Mesothelial cell of epicardium (in vitro differentiated cells): ENCODE data around the gene TMEM82. TPM values are rescaled to one million over a fixed set of nuclear protein-coding genes. Genes with fewer than 3 reads are reported as not detected.

ENCODE experiments used
- DNase-seq, 2 experiments: peaks; one replicate each; pipeline ENCODE4 v3.0.0; 2021; ENCODE audit warnings: low spot score in 2 of 2; ENCODE audit not compliant: unreplicated experiment in 2 of 2
- H3K27ac Mint-ChIP-seq: 2 replicates; pipeline ENCODE4 v1.8.0; 2021; ENCODE audit warnings: mixed read lengths
- H3K27me3 Mint-ChIP-seq: 2 replicates; pipeline ENCODE4 v1.8.0; 2021; ENCODE audit warnings: low read depth, mixed read lengths
- H3K36me3 Mint-ChIP-seq: 2 replicates; pipeline ENCODE4 v1.8.0; 2021; ENCODE audit warnings: mixed read lengths
- H3K4me1 Mint-ChIP-seq: 2 replicates; pipeline ENCODE4 v1.8.0; 2021; ENCODE audit warnings: mixed read lengths
- H3K4me3 Mint-ChIP-seq: 2 replicates; pipeline ENCODE4 v1.8.0; 2021; ENCODE audit warnings: mild to moderate bottlenecking, moderate library complexity, mixed read lengths
- H3K9me3 Mint-ChIP-seq: 2 replicates; pipeline ENCODE4 v1.8.0; 2021; ENCODE audit warnings: mixed read lengths
- total RNA-seq: library from RNA; stranded (reverse); gene quantifications from 3 replicates; pipeline ENCODE4 v1.2.1, GENCODE V29; 2021
- TF ChIP-seq, protein P1 (sequence below): fragments of 200-600 bp; sonication (generic); IDR thresholded peaks from one replicate; pipeline ENCODE4 v1.5.0; 2021; ENCODE audit warnings: antibody characterized with exemption; ENCODE audit not compliant: unreplicated experiment

Gene TMEM82
- total RNA-seq, 1 donor from 2014 or later: not detected

DNA sequence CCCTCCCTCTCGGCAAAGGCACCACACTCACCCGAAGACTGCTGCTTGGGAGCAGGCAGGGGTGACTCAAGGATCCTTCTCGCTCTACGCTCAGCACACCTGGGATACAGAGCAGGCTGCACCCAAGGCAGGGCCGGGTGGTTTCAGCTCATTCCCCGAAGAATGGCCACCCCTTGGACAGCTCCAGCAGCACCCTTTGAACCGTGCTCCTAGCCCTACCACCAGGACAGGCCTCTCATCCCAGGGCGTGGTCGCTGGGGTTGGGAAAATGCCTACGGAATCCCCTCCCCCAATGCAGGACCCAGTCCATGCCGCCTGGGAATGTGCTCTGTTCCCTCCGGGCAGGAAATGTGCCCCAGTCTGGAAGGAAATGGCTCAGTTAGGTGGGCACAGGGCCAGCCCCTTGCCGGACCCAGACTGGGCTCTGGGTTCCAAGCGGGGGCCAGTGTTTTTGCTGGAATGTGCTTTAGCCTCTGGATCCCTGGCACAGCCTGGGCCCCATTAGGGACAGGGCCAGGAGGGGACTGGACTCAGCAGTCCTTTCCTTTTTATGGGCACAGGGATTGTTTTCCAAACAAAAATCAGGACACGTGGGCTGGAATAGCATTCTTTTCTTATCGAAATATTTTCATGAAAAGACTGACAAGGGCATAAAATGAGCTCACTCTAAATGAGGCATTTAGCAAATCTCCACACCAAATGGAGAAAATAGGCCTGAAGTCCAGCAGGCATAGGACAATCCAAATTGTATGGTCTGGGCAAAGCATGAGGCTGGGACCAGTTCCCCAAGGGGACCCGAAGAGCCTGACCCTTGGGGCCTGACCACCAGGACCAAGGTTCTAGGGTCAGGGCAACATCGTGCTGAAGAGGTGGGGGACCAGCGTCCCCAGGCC is 7.3 kb downstream of the TMEM82 start:
- no peak overlapping the region for H3K4me3 Mint-ChIP-seq
- no peak for DNase-seq
- TF ChIP-seq, protein P1, sequence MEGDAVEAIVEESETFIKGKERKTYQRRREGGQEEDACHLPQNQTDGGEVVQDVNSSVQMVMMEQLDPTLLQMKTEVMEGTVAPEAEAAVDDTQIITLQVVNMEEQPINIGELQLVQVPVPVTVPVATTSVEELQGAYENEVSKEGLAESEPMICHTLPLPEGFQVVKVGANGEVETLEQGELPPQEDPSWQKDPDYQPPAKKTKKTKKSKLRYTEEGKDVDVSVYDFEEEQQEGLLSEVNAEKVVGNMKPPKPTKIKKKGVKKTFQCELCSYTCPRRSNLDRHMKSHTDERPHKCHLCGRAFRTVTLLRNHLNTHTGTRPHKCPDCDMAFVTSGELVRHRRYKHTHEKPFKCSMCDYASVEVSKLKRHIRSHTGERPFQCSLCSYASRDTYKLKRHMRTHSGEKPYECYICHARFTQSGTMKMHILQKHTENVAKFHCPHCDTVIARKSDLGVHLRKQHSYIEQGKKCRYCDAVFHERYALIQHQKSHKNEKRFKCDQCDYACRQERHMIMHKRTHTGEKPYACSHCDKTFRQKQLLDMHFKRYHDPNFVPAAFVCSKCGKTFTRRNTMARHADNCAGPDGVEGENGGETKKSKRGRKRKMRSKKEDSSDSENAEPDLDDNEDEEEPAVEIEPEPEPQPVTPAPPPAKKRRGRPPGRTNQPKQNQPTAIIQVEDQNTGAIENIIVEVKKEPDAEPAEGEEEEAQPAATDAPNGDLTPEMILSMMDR: no peak
- no peaks in the 10 kb centered on the region for H3K36me3 Mint-ChIP-seq
- H3K27me3 Mint-ChIP-seq: no peaks in the 10 kb centered on the region
- no peak overlapping the region for H3K27ac Mint-ChIP-seq
- peaks cover 11% of the 10 kb centered on the region for H3K4me1 Mint-ChIP-seq
- H3K9me3 Mint-ChIP-seq: no peaks in the 10 kb centered on the region

DNA sequence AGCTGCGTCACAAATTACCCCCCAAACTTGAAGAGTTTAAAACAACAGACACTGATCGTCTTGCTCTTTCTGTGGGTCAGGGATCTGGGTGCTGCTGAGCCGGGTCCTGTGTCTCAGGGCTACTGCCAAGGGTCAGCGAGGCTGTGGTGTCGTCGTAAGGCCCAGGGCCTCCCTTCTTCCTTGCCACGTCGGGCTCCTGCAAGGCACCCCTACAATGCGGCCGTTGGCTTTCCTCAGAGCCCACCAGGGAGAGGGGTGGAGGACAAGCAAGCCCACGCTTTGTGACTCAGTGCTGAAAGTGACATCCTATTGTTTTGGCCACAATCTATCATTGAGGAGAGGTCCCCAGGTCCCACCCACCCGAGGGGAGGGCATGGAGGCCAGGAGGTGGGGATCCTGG is 8.6 kb downstream of the TMEM82 start:
- no peak for DNase-seq
- H3K27ac Mint-ChIP-seq: no peak overlapping the region
- no peak overlapping the region for H3K4me3 Mint-ChIP-seq
- no peaks in the 10 kb centered on the region for H3K27me3 Mint-ChIP-seq
- no peaks in the 10 kb centered on the region for H3K9me3 Mint-ChIP-seq
- peaks cover 11% of the 10 kb centered on the region for H3K4me1 Mint-ChIP-seq
- H3K36me3 Mint-ChIP-seq: no peaks in the 10 kb centered on the region
- TF ChIP-seq, protein P1: no peak

DNA sequence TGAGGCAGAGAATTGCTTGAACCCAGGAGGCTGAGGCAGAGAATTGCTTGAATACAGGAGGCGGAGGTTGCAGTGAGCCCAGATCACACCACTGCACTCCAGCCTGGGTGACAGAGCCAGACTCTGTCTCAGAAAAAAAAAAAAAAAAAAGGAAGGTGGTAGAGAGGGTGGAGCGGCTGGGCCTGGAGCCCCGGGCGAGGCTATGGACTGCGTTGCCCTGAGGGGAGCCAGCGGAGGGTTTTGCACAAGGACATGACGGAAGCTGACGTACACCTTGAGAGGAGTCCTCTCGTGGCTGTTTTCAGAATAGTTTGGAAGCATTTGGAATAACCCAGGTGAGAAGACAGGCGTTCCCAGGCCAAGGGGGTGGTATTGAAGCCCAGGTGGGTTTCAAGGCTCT is 9.4 kb downstream of the TMEM82 start:
- Mint-ChIP-seq H3K27ac (no peak overlapping the region), H3K9me3 (no peaks in the 10 kb centered on the region), H3K36me3 (no peaks in the 10 kb centered on the region), H3K4me1 (peaks cover 11% of the 10 kb centered on the region), H3K4me3 (no peak overlapping the region), H3K27me3 (no peaks in the 10 kb centered on the region)
- DNase-seq: no peak
- TF ChIP-seq, protein P1: no peak

DNA sequence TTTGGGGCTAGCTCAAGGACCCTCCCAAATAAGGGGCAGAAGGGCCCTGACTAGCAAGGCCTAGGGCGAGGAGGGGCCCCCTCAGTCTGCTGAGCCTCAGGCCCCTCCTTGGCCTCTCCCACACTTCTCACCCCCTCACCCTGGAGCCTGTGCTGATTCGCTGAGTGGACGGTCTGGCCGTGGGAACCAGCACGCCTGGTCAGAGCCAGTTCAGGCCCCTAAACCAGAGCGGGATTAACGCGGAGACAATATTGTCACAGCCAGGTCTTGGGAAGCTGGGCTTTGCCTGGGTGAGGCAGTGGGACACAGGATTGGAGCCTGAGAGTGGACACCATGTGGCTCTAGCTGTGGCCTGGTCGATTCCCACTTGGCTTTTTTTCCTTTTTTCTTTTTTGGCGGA is 11.5 kb downstream of the TMEM82 start:
- Mint-ChIP-seq H3K27me3 (no peaks in the 10 kb centered on the region), H3K27ac (no peak overlapping the region), H3K4me3 (no peak overlapping the region), H3K36me3 (no peaks in the 10 kb centered on the region), H3K4me1 (peaks cover 16% of the 10 kb centered on the region), H3K9me3 (no peaks in the 10 kb centered on the region)
- no peak for DNase-seq
- TF ChIP-seq, protein P1: no peak

DNA sequence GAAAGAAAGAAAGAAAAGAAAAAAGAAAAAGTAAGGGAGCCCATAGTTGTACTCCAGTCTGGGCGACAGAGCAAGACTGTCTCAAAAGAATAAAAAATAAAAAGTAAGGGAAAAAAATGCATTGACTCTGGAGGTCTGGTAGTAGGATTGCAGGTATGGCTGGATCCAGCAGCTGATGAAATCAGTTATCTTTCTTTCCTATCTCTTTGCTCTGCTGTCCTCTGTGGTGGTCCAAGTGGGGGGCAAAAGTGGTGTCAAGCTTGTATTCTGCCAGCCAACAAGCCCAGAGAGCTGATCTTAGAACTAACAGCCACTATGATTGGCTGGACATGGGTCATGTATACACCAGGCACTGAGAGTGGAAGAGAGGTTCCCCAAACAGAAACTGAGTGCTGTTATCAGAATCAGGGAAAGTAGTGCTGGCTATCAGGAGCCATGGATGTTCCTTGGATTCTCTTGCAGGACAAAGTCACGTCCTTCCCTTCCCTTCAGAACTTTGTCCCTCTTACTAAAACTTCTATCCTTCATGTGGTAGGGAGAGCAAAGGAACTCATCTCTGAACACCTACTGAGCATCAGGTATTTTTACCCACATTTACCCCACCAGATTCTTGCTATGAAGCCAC is 12.8 kb downstream of the TMEM82 start:
- Mint-ChIP-seq H3K4me3 (no peak overlapping the region), H3K36me3 (no peaks in the 10 kb centered on the region), H3K9me3 (no peaks in the 10 kb centered on the region), H3K27ac (no peak overlapping the region), H3K4me1 (peaks cover 11% of the 10 kb centered on the region), H3K27me3 (no peaks in the 10 kb centered on the region)
- DNase-seq: no peak
- TF ChIP-seq, protein P1: no peak
